H9 (cell line): ENCODE results near the gene FAM72A. TPM values are rescaled to one million over a fixed set of nuclear protein-coding genes. Genes with fewer than 3 reads are reported as not detected.
A peak's percentile ranks its signal among the peaks of the same experiment; 100 is the strongest.
"Not testable (repeated sequence)": the region's sequence is repeated elsewhere in the genome, so short reads cannot be mapped to it uniquely, and the experiment has no call there.

Experiments used
- DNase-seq: peaks from one replicate; pipeline ENCODE4 v3.0.0-alpha.2; 2017
- H2AFZ ChIP-seq: one replicate; pipeline ENCODE4 v1.6.1; 2013; ENCODE audit warnings: mild to moderate bottlenecking, low read length, control low read depth, moderate library complexity
- H2AK5ac ChIP-seq: 2 replicates; pipeline ENCODE4 v1.6.1; 2013; ENCODE audit warnings: low read length, control low read depth, mixed read lengths; ENCODE audit not compliant: insufficient read length
- H2BK120ac ChIP-seq: one replicate; pipeline ENCODE4 v1.6.1; 2013; ENCODE audit warnings: low read depth, mild to moderate bottlenecking, low read length, control low read depth, inconsistent platforms; ENCODE audit not compliant: poor library complexity, severe bottlenecking
- H2BK12ac ChIP-seq: 2 replicates; pipeline ENCODE4 v1.6.1; 2013; ENCODE audit warnings: low read length, control low read depth, mixed read lengths, low read depth; ENCODE audit not compliant: insufficient read length
- H2BK15ac ChIP-seq: 2 replicates; pipeline ENCODE4 v1.6.1; 2013; ENCODE audit warnings: low read depth, low read length, control low read depth
- H2BK20ac ChIP-seq: one replicate; pipeline ENCODE4 v1.6.1; 2013; ENCODE audit warnings: low read depth, mild to moderate bottlenecking, low read length, control low read depth, inconsistent platforms; ENCODE audit not compliant: poor library complexity, severe bottlenecking
- H2BK5ac ChIP-seq: 2 replicates; pipeline ENCODE4 v1.6.1; 2013; ENCODE audit warnings: low read length, control low read depth, mixed read lengths; ENCODE audit not compliant: insufficient read length
- H3K14ac ChIP-seq: 2 replicates; pipeline ENCODE4 v1.6.1; 2013; ENCODE audit warnings: low read length, control low read depth; ENCODE audit not compliant: insufficient read depth
- H3K18ac ChIP-seq: 2 replicates; pipeline ENCODE4 v1.6.1; 2013; ENCODE audit warnings: low read depth, mild to moderate bottlenecking, mixed read lengths, low read length, control low read depth; ENCODE audit not compliant: insufficient read length
- H3K23ac ChIP-seq: 2 replicates; pipeline ENCODE4 v1.6.1; 2013; ENCODE audit warnings: low read length, control low read depth, mixed read lengths, low read depth; ENCODE audit not compliant: insufficient read length
- H3K23me2 ChIP-seq: 2 replicates; pipeline ENCODE4 v1.6.1; 2013; ENCODE audit warnings: low read depth, mild to moderate bottlenecking, mixed read lengths, low read length, control low read depth; ENCODE audit not compliant: insufficient read length, poor library complexity, severe bottlenecking
- H3K27ac ChIP-seq: 2 replicates; pipeline ENCODE4 v1.5.1; 2013; ENCODE audit warnings: low read length, control low read depth, mixed read lengths, low read depth; ENCODE audit not compliant: insufficient read length
- H3K27me3 ChIP-seq: 2 replicates; pipeline ENCODE4 v1.6.1; 2013; ENCODE audit warnings: low read length, control low read depth, inconsistent platforms; ENCODE audit not compliant: insufficient read depth
- H3K4ac ChIP-seq: 2 replicates; pipeline ENCODE4 v1.6.1; 2013; ENCODE audit warnings: low read depth, mild to moderate bottlenecking, control low read depth, inconsistent platforms, low read length, moderate library complexity
- H3K4me1 ChIP-seq: 2 replicates; pipeline ENCODE4 v1.6.1; 2013; ENCODE audit warnings: low read length, control low read depth, inconsistent platforms; ENCODE audit not compliant: insufficient read depth
- H3K4me2 ChIP-seq: 2 replicates; pipeline ENCODE4 v1.6.1; 2013; ENCODE audit warnings: low read length, control low read depth, mixed read lengths; ENCODE audit not compliant: insufficient read length, insufficient read depth
- H3K56ac ChIP-seq: 2 replicates; pipeline ENCODE4 v1.6.1; 2013; ENCODE audit warnings: low read depth, mild to moderate bottlenecking, mixed read lengths, low read length, control low read depth; ENCODE audit not compliant: insufficient read length
- H3K79me1 ChIP-seq: 2 replicates; pipeline ENCODE4 v1.6.1; 2013; ENCODE audit warnings: low read depth, mild to moderate bottlenecking, moderate library complexity, low read length, control low read depth, inconsistent platforms; ENCODE audit not compliant: insufficient read depth, poor library complexity, severe bottlenecking
- H3K79me2 ChIP-seq: 2 replicates; pipeline ENCODE4 v1.6.1; 2013; ENCODE audit warnings: low read length, control low read depth, inconsistent platforms; ENCODE audit not compliant: insufficient read depth
- H3K9ac ChIP-seq: 2 replicates; pipeline ENCODE4 v1.6.1; 2013; ENCODE audit warnings: low read length, control low read depth, mixed read lengths; ENCODE audit not compliant: insufficient read length; ENCODE audit errors: extremely low read depth
- H3K9me3 ChIP-seq: one replicate; pipeline ENCODE4 v1.6.1; 2013; ENCODE audit warnings: low read depth, low read length, inconsistent platforms; ENCODE audit not compliant: control insufficient read depth
- H3T11ph ChIP-seq: one replicate; pipeline ENCODE4 v1.6.1; 2013; ENCODE audit warnings: mild to moderate bottlenecking, low read length, control low read depth, inconsistent platforms
- H4K20me1 ChIP-seq: one replicate; pipeline ENCODE4 v1.6.1; 2013; ENCODE audit not compliant: control insufficient read depth, insufficient read length, insufficient read depth
- H4K5ac ChIP-seq: 2 replicates; pipeline ENCODE4 v1.6.1; 2013; ENCODE audit warnings: low read depth, mild to moderate bottlenecking, mixed read lengths, low read length, control low read depth; ENCODE audit not compliant: insufficient read length
- H4K8ac ChIP-seq: replicated peaks from 2 replicates; pipeline ENCODE4 v1.6.1; 2013; ENCODE audit warnings: low read length, control low read depth, mixed read lengths, low read depth; ENCODE audit not compliant: insufficient read length
- H4K91ac ChIP-seq: 2 replicates; pipeline ENCODE4 v1.6.1; 2013; ENCODE audit warnings: low read depth, mild to moderate bottlenecking, moderate library complexity, mixed read lengths, low read length, control low read depth; ENCODE audit not compliant: insufficient read length
- H3K27ac Mint-ChIP-seq, 3 experiments: 2 replicates in 2 of 3; 3 replicates in 1 of 3; pipeline ENCODE4 v1.8.0; 2020 to 2021; ENCODE audit warnings: mixed read lengths in 3 of 3, mild to moderate bottlenecking in 1 of 3, moderate library complexity in 1 of 3
- H3K27me3 Mint-ChIP-seq: 2 replicates; pipeline ENCODE4 v1.8.0; 2021; ENCODE audit warnings: low read depth, mild to moderate bottlenecking, moderate library complexity, mixed read lengths
- H3K36me3 Mint-ChIP-seq, 3 experiments: 2 replicates in 2 of 3; 3 replicates in 1 of 3; pipeline ENCODE4 v1.8.0; 2020 to 2021; ENCODE audit warnings: low read depth in 3 of 3, mixed read lengths in 3 of 3; ENCODE audit not compliant: insufficient read depth in 1 of 3
- H3K4me1 Mint-ChIP-seq, 2 experiments: 2 replicates each; pipeline ENCODE4 v1.8.0; 2020; ENCODE audit warnings: mixed read lengths in 2 of 2
- H3K4me3 Mint-ChIP-seq, 2 experiments: 2 replicates in 1 of 2; 3 replicates in 1 of 2; pipeline ENCODE4 v1.8.0; 2020 to 2021; ENCODE audit warnings: mild to moderate bottlenecking in 2 of 2, mixed read lengths in 2 of 2, moderate library complexity in 1 of 2
- H3K9me3 Mint-ChIP-seq, 2 experiments: 2 replicates in 1 of 2; 3 replicates in 1 of 2; pipeline ENCODE4 v1.8.0; 2020; ENCODE audit warnings: mild to moderate bottlenecking in 2 of 2, mixed read lengths in 2 of 2, moderate library complexity in 1 of 2
- whole genome bisulfite sequencing: extraction: QIAGEN DNeasy Blood & Tissue Kit; methylation state at CpG from one replicate; pipeline ENCODE4 v1.1.7; 2013; ENCODE audit warnings: missing lambda C conversion rate, low lambda C conversion rate, mixed read lengths; ENCODE audit not compliant: insufficient read length; ENCODE audit errors: extremely low coverage; 5-methylcytosine and 5-hydroxymethylcytosine counted together
- total RNA-seq: library from RNA; stranded (reverse); gene quantifications from 2 replicates; pipeline ENCODE4 v1.2.1, GENCODE V29; 2021

The FAM72A gene
- total RNA-seq, 1 experiment from 2014 or later, result 10.5 TPM

DNA sequence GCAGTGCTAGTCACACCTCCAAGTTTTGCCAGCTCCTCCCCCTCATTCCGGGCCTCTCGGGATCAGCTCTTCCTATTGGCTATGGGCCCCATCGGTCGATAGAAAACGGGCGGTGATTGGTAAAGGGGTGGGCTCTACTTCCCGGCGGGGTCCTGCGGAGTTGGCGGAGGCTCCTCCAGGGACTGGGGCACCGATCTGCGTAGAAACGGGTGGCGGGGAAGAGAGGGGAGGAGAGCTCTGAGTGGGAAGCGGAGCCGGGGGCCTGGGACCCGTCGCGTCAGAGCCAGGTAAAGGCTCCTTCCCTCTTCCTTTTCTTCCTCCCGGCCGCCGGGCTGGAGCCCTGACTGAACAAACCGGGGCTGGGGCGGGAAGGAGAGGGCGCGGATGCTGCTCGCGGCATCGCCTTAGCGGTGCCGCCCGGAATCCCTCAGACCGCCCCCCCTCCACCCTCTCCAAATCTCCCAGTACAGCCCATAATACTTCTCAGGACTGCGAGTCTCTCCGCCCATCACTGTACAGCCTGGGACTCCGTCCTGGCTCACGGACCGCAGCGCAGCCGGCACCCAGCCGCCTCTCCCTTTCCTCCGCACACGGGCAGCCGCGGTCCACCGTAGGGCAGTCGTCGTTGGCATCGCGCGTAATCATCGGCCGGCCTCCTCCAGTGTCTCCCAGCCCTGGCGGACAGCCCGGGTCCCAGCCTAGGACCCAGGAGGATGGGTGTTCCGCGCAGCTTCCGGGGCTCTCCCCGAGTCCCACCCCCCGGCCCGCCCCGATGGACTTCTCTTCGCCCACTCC lies 922 bp upstream of the FAM72A start, which contains the start of gene SRGAP2:
SRGAP2 (plus strand) TSS at position 178 of the 795 bp plus-strand sequence. CDS start 2,430 bp downstream, outside the sequence.
- H3K27ac Mint-ChIP-seq, result not testable (repeated sequence)

DNA sequence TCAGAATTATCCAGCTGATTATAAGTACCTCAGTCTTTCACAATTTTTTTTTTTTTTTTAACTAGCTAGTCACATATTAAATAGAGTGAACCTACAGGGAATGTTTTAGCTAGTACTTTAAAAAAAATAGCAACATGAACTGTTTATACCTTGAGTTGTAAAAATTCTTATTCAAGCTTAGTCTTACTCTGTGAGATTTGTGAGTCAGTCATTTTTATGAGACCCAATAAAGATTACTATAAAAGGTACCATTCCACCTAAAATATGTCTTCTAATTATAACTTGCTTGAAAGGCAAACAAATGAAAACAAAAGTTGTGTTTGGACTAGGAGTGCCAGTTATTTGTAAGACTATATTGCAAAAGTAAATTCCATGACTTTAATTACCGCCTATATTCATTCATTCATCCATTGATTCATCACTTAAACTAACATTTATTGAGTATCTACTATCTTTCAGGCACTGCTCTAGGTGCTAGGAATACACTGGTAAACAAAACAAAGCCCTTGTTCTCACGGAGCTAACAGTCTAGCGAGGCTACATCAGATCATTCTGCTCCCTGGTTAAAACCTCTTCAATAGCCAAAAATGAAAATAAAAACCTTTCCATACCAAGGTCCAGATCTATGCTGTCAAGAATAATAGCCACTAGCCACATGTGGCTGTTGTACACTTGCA lies 5.8 kb downstream of the FAM72A start:
- H3K79me2 ChIP-seq, DNase-seq, H3K36me3 Mint-ChIP-seq, H3K23me2 ChIP-seq, H2BK120ac ChIP-seq, H3K4me3 Mint-ChIP-seq, H4K20me1 ChIP-seq, H2AFZ ChIP-seq, H3K27me3 Mint-ChIP-seq, H3K18ac ChIP-seq, H4K5ac ChIP-seq, H3K4me1 ChIP-seq, H3K9me3 Mint-ChIP-seq, H3K9me3 ChIP-seq, H3K14ac ChIP-seq, H4K8ac ChIP-seq, H3K4me1 Mint-ChIP-seq, H4K91ac ChIP-seq, H3K27me3 ChIP-seq, H3K9ac ChIP-seq, H2AK5ac ChIP-seq, H3K79me1 ChIP-seq, H3K27ac Mint-ChIP-seq, H3K4ac ChIP-seq, H3T11ph ChIP-seq, H3K56ac ChIP-seq, H3K23ac ChIP-seq, H2BK5ac ChIP-seq, H3K27ac ChIP-seq, H2BK20ac ChIP-seq, H2BK12ac ChIP-seq, H3K4me2 ChIP-seq, H2BK15ac ChIP-seq: not testable (repeated sequence)
- no CpG with 5 or more reads among the region's 3 CpGs for WGBS

More for the DNA sequence above, 922 bp upstream of the FAM72A start, which contains the start of gene SRGAP2:
- not testable (repeated sequence) for H3K23me2 ChIP-seq, H3K18ac ChIP-seq, H4K20me1 ChIP-seq, H4K91ac ChIP-seq, H2AK5ac ChIP-seq, H3K27me3 ChIP-seq, H3K27me3 Mint-ChIP-seq, H3K9me3 ChIP-seq, H2BK20ac ChIP-seq, H3K27ac ChIP-seq, H3K4me1 Mint-ChIP-seq, H3K9me3 Mint-ChIP-seq, H3K56ac ChIP-seq, H3K4me2 ChIP-seq, H3K23ac ChIP-seq, H2BK15ac ChIP-seq, H3K4me1 ChIP-seq, H2BK120ac ChIP-seq, H2AFZ ChIP-seq, H2BK12ac ChIP-seq, H3K36me3 Mint-ChIP-seq, H3T11ph ChIP-seq, H3K9ac ChIP-seq, H2BK5ac ChIP-seq, H3K14ac ChIP-seq, H3K79me2 ChIP-seq, H3K4ac ChIP-seq, H3K79me1 ChIP-seq, H4K5ac ChIP-seq, H4K8ac ChIP-seq
- DNase-seq, result peak; percentile 37
- no CpG with 5 or more reads among the region's 63 CpGs for WGBS
- peak within 1 kb of the TSS; percentile 65 to 83 for H3K4me3 Mint-ChIP-seq
